ENCODE measurements around the gene PHLDB2. TPM values are rescaled to one million over a fixed set of nuclear protein-coding genes. Genes with fewer than 3 reads are reported as not detected.

Gene PHLDB2
- total and polyA plus RNA-seq, 2 of the 4 experiments (the other 2 are of a cell fraction): 10.6 to 28.7 TPM

DNA sequence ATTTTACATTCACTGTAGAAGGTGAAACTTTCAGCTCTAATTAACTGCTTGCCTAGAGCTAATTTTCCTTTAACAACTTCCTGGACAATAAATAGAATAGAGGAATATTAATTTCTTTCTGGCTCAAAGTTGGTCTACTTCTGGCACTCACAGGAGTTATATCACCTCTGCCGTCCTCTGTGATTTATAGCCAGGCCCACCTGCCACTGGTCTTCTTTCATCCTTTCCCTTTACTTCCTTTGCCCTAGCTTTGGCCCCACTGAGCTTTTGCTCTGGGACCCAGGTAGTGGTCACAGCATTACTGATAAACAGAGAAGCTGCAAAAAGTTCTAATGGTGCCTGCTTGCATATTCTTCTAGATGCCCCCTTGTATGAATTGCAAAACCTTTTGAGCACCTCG, 70.4 kb downstream of the PHLDB2 start:
- H4K8ac ChIP-seq (ENCODE audit: low read depth in 2 of 2, low read length in 2 of 2): no peak overlapping the region
- no peak overlapping the region for H3K23ac ChIP-seq (ENCODE audit: low read depth, low read length)
- no peak overlapping the region for H2AK9ac ChIP-seq (replicated peaks; ENCODE audit: low read depth, low read length, poor library complexity)
- H2BK120ac ChIP-seq (ENCODE audit: low read depth, low read length): no peak overlapping the region
- no peaks in the 10 kb centered on the region for H3K9me3 ChIP-seq (ENCODE audit: control insufficient read depth, insufficient read depth, low read length)
- H2BK5ac ChIP-seq (ENCODE audit: low read depth, low read length, poor library complexity, severe bottlenecking): no peak overlapping the region
- 100% methylated on average over 1 of the region's 2 CpGs; no CpG with 5 or more reads in 1 of the 2 experiments for WGBS, 2 experiments (ENCODE audit: extremely low coverage in 2 of 2, insufficient read length in 1 of 2)
- no peak overlapping the region for H2BK20ac ChIP-seq (ENCODE audit: low read depth, low read length)
- no peaks in the 10 kb centered on the region for H3K79me1 ChIP-seq (ENCODE audit: low read depth in 1 of 2, low read length in 2 of 2)
- no peak overlapping the region for H4K91ac ChIP-seq (ENCODE audit: insufficient read depth, low read depth, low read length)
- H3K56ac ChIP-seq (ENCODE audit: extremely low read depth, insufficient read depth, low read length): no peak overlapping the region
- no peak overlapping the region for H3K14ac ChIP-seq (replicated peaks; ENCODE audit: low read depth, low read length)
- intact Hi-C loops (cut with micrococcal nuclease): no loop called here
- H3K4me1 ChIP-seq (ENCODE audit: control insufficient read depth, insufficient read depth, low read length): peaks cover 2% of the 10 kb centered on the region; the same call in 1 of the 2 replicates
- no peak overlapping the region for H2BK15ac ChIP-seq (ENCODE audit: low read depth, low read length)
- no peak overlapping the region for H3K18ac ChIP-seq (ENCODE audit: low read depth, low read length)
- in situ Hi-C loops (cut with MboI; ENCODE audit: low sequenced_read_pairs): no loop called here
- no peak overlapping the region for H3K4ac ChIP-seq (ENCODE audit: low read depth, low read length)
- ChIA-PET CTCF (interaction anchor here (0.6 kb wide), 1 partner anchor 10 kb away, joined by 4 read pairs; no protein-coding TSS in a partner anchor), POLR2A (ENCODE audit: unreplicated experiment) (no interaction called here)
- ATAC-seq (ENCODE audit: low read depth): no peak
- H3K9ac ChIP-seq (ENCODE audit: low read depth, low read length): no peak overlapping the region
- dilution Hi-C loops (cut with HindIII; ENCODE audit: low sequenced_read_pairs, unreplicated experiment): no loop called here
- TF ChIP-seq SMC3 (IDR thresholded peaks at IDR 0.05; ENCODE audit: low read depth, low read length) (no peak), MAZ (IDR thresholded peaks at IDR 0.05; ENCODE audit: borderline replicate concordance, low read depth, low read length) (no peak)
- no peaks in the 10 kb centered on the region for H3K27me3 ChIP-seq (ENCODE audit: control insufficient read depth, insufficient read depth, low read length)
- H3K27ac ChIP-seq (ENCODE audit: insufficient read depth, low read length): no peak overlapping the region
- BruUV-seq (replicated peaks): no TSS peak
- no peak overlapping the region for H3K4me2 ChIP-seq (ENCODE audit: low read depth, low read length)
- H2AK5ac ChIP-seq (ENCODE audit: low read depth, low read length): no peak overlapping the region
- H3K36me3 ChIP-seq (ENCODE audit: control insufficient read depth, insufficient read depth, low read length): peaks cover 10% of the 10 kb centered on the region
- no peak overlapping the region for H4K5ac ChIP-seq (ENCODE audit: low read depth, low read length)
- DNase-seq: no peak
- H4K20me1 ChIP-seq (ENCODE audit: insufficient read depth, low read length): no peaks in the 10 kb centered on the region
- H3K9me1 ChIP-seq (ENCODE audit: insufficient read depth, low read length): no peaks in the 10 kb centered on the region
- H2AFZ ChIP-seq (replicated peaks; ENCODE audit: low read length, poor library complexity): no peak overlapping the region
- no peak overlapping the region for H3K4me3 ChIP-seq (ENCODE audit: insufficient read depth, low read depth, low read length)

Data from IMR-90 (cell line).